Upper lobe of left lung (tissue), 4 donors: Measurements from ENCODE around the gene SQOR.

Experiments
- CTCF ChIP-seq, 6 experiments: fragments of 450-650 bp in 4 of 6; fragments of 200-600 bp in 2 of 6; sonication (generic) in 2 of 6; IDR thresholded peaks; one replicate each; pipeline ENCODE4 v1.5.1; 2016 to 2019; ENCODE audit warnings: antibody characterized with exemption in 6 of 6
- EP300 ChIP-seq, 4 donors: sonication (generic); formaldehyde crosslinking; IDR thresholded peaks; one replicate each; pipeline ENCODE4 v1.5.1; 2017; ENCODE audit warnings: antibody characterized with exemption in 4 of 4, control low read depth in 2 of 4
- POLR2A ChIP-seq, 4 donors: fragments of 450-650 bp; IDR thresholded peaks; one replicate each; pipeline ENCODE4 v1.5.1; 2016 to 2017; ENCODE audit warnings: antibody characterized with exemption in 4 of 4, mild to moderate bottlenecking in 2 of 4
- POLR2AphosphoS5 ChIP-seq, 2 donors: sonication (generic); formaldehyde crosslinking; IDR thresholded peaks; one replicate each; pipeline ENCODE4 v1.5.1; 2017; ENCODE audit warnings: antibody characterized with exemption in 2 of 2

GRCh38 chr15:45670511-45670910 lies 35.7 kb downstream of the SQOR start:
- no peak for TF ChIP-seq CTCF (IDR thresholded peaks at IDR 0.05)
- TF ChIP-seq POLR2A (IDR thresholded peaks at IDR 0.05): no peak
- TF ChIP-seq POLR2AphosphoS5 (IDR thresholded peaks at IDR 0.05): no peak
- TF ChIP-seq EP300 (IDR thresholded peaks at IDR 0.05): no peak
